ENCODE measurements around the gene CCDC7. TPM values are rescaled to one million over a fixed set of nuclear protein-coding genes. Genes with fewer than 3 reads are reported as not detected.
"Not testable (repeated sequence)": the region's sequence is repeated elsewhere in the genome, so short reads cannot be mapped to it uniquely, and the experiment has no call there.

Gene CCDC7
- total RNA-seq, 1 donor from 2014 or later: 236 TPM

DNA sequence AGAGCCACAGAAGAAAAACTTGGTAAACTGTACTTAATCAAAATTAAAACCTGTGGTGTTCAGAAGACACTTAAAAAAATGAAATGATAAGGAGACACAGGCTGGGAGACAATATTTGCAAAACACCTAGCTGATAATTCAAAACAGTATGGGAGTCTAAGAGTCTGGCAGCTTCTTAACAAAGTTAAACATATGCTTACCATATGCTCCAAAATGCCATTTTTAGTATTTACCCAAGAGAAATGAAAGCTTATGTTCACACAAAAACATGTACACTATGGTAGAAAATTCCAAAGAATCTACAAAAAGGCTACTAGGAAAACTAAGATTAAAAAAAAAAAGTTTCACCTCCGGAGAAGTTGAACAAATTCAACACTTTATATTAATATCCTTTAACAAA is 463.5 kb downstream of the CCDC7 start:
- DNase-seq (ENCODE audit: low spot score in 2 of 2) (no peak), FAIRE-seq (no peak)

GRCh38 chr10:32909970-32910369 is 464.0 kb downstream of the CCDC7 start:
- FAIRE-seq; DNase-seq (ENCODE audit: low spot score in 2 of 2): not testable (repeated sequence)

DNA sequence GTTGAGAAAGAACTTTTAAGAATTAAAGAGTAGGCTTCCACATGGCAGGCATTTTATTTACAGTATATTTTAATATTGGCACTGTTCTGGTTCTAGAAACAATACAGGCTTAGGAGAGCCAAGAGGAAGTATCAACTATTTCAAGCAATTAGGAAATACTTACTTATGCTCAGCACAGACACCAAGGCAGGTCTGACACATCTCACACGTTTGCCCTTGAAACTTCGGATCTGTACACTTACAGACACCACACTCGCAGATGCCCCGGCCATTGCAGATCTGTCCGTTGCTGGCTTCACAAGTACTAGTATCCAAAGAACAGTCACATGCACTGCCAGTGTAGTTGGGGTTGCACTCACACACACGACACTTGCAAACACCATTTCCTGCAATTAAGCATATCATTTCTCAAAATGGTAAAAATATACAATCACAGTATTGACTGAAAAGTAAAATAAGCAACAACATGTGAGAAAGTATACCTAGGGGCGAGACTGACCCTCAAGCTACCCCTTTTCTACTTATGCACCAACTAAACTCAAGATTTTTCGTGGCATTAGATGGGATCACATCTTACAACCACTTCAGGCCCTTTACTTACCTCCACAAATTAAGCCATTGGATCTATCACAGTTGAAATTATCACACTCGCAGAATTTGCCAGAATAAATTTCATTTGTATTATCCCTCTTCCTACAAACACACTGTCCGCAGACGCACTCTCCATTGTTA is 465.5 kb downstream of the CCDC7 start:
- DNase-seq (ENCODE audit: low spot score in 2 of 2) (no peak), FAIRE-seq (no peak)

- FAIRE-seq; DNase-seq (ENCODE audit: low spot score in 2 of 2): not testable (repeated sequence)
Observed at GRCh38 chr10:32917817-32918216, 471.9 kb downstream of the CCDC7 start.

DNA sequence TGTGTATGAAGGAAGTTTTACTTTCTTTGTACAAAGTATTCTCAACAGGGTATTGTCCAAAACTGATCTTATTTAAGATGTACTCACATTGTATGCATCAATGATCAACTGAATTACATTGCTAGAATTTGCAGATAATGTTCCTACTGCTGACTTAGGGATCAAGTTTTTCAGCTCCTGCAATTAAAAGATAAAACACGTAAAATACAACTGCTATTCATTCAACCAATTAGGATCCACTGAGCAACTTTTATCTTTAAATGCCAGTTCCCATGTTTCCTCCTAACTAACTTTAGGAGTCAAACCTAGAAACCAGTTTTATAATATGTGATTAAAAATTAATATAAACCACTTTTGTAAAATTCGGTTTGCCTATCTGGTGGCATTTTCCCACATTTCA is 476.2 kb downstream of the CCDC7 start:
- no peak for DNase-seq (ENCODE audit: low spot score in 2 of 2)
- no peak for FAIRE-seq

- FAIRE-seq (no peak), DNase-seq (ENCODE audit: low spot score in 2 of 2) (no peak)
Observed at GRCh38 chr10:32923134-32923533, 477.2 kb downstream of the CCDC7 start.

DNA sequence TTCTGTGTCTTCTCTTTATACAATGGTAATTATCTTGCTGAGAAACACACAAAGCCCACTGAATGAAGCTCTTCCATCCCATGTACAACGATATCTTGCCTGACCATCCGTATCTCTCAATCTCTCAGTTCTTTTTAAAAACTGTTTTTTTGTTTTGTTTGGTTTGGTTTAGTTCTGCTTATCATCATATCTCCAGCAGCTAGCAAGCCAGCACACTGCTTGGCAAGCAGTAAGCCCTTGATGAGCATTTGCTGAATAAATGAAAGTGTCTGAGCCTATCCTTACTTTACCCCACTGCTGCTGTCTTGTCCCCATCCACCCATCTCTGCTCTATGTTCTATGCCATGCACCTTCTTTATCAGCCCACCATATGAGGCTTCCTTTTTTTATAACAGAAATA is 477.9 kb downstream of the CCDC7 start:
- DNase-seq (ENCODE audit: low spot score in 2 of 2): no peak

More for the DNA sequence above, 477.9 kb downstream of the CCDC7 start:
- no peak for FAIRE-seq

Other genes with a start within 250 kb of the CCDC7 start
- 94.2 TPM for gene EPC1, start 99.0 kb upstream of the CCDC7 start, total RNA-seq